ENCODE data around the gene AJAP1.

DNA sequence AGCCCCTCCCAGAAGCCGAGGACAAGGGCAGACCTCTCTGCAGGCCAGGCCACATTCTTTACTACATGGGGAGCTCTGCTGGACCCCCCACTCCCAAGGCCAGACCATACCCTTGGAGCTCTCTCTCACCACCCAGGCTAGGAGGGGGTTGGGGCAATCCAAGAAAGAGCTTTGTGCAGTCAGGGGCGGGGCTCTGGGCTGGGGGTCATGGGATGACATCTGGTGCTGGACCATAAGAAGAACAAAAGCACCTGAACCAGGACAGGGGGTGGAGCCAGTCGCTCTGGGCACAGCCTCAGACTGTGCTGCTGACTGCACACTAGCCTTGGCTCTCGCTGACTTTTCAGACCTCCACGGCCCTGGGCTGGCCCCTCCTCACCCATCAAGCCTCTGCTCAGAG lies 23.1 kb upstream of the AJAP1 start:
- TF ChIP-seq POLR2A (IDR thresholded peaks at IDR 0.05; ENCODE audit: low read length) (no peak), GATA1 (IDR thresholded peaks at IDR 0.05; ENCODE audit: low read depth, low read length) (no peak)
